Peyer's patch (tissue), 4 donors: Measurements from ENCODE around the gene IRAK1. TPM values are rescaled to one million over a fixed set of nuclear protein-coding genes. Genes with fewer than 3 reads are reported as not detected.

ENCODE experiments used
- DNase-seq, 3 donors: peaks; one replicate each; pipeline ENCODE4 v3.0.0-alpha.2; 2017 to 2019
- H3K27ac ChIP-seq, 4 donors: fragments of 200-600 bp; sonication (generic); one replicate each; pipeline ENCODE4 v1.5.1; 2016 to 2019
- H3K27me3 ChIP-seq, 2 donors: fragments of 200-600 bp; sonication (generic); one replicate each; pipeline ENCODE4 v1.5.1; 2019
- H3K36me3 ChIP-seq, 3 donors: fragments of 200-600 bp; sonication (generic); one replicate each; pipeline ENCODE4 v1.5.1; 2016 to 2019
- H3K4me1 ChIP-seq, 4 donors: fragments of 200-600 bp; sonication (generic); one replicate each; pipeline ENCODE4 v1.5.1; 2016 to 2019
- H3K4me3 ChIP-seq, 4 donors: fragments of 200-600 bp; sonication (generic); 1 replicate in 3 of 4; 2 replicates in 1 of 4; pipeline ENCODE4 v1.5.1; 2016 to 2019; ENCODE audit warnings: mild to moderate bottlenecking in 1 of 4
- H3K9me3 ChIP-seq, 4 donors: fragments of 200-600 bp; sonication (generic); one replicate each; pipeline ENCODE4 v1.5.1; 2016 to 2019; ENCODE audit warnings: mild to moderate bottlenecking in 1 of 4
- POLR2A ChIP-seq, 2 donors: fragments of 450-650 bp; IDR thresholded peaks; one replicate each; pipeline ENCODE4 v1.5.1; 2017; ENCODE audit warnings: antibody characterized with exemption in 2 of 2, mild to moderate bottlenecking in 2 of 2, moderate library complexity in 2 of 2
- total RNA-seq, 4 donors: library from RNA; depleted of rRNA; stranded (reverse); fragments of >200 nt; gene quantifications; one replicate each; pipeline ENCODE4 v1.1.0, GENCODE V29; 2016
- TF ChIP-seq, protein P1 (sequence below), 6 experiments: fragments of 450-650 bp in 4 of 6; fragments of 200-600 bp in 2 of 6; sonication (generic) in 1 of 6; IDR thresholded peaks; one replicate each; pipeline ENCODE4 v1.5.1; 2017 to 2019; ENCODE audit warnings: antibody characterized with exemption in 6 of 6, mild to moderate bottlenecking in 3 of 6, moderate library complexity in 1 of 6

Gene IRAK1
- total RNA-seq, 4 donors from 2014 or later = 111 to 150 (median 122) TPM

DNA sequence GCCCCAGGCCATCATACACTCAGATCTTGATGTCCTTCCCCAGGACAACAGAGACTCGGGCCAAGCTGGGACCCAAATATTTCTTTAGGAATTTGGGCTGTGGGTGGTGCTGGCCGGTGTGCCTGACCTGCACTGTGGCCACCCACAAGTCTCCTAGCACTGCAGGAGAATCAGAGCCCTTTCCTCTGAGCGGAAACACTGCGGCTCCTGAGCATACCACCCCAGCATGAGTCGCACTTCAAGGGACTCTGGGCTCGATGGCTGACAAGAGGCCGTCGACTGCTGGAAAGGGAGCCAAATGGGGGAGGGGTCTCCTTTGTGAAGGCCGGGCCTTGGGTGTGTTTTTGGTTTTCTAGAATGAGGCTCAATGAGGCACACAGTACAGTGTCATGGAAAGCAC, 13.0 kb upstream of the IRAK1 start:
- Histone ChIP-seq H3K4me3 (no peak overlapping the region), H3K36me3 (peaks cover 0 to 22% (median 0%) of the 10 kb centered on the region in 3 donors), H3K27me3 (no peaks in the 10 kb centered on the region), H3K27ac (no peak overlapping the region), H3K4me1 (peaks cover 0 to 11% (median 0%) of the 10 kb centered on the region in 4 donors), H3K9me3 (no peaks in the 10 kb centered on the region)
- TF ChIP-seq, protein P1, sequence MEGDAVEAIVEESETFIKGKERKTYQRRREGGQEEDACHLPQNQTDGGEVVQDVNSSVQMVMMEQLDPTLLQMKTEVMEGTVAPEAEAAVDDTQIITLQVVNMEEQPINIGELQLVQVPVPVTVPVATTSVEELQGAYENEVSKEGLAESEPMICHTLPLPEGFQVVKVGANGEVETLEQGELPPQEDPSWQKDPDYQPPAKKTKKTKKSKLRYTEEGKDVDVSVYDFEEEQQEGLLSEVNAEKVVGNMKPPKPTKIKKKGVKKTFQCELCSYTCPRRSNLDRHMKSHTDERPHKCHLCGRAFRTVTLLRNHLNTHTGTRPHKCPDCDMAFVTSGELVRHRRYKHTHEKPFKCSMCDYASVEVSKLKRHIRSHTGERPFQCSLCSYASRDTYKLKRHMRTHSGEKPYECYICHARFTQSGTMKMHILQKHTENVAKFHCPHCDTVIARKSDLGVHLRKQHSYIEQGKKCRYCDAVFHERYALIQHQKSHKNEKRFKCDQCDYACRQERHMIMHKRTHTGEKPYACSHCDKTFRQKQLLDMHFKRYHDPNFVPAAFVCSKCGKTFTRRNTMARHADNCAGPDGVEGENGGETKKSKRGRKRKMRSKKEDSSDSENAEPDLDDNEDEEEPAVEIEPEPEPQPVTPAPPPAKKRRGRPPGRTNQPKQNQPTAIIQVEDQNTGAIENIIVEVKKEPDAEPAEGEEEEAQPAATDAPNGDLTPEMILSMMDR (IDR thresholded peaks at IDR 0.05) = no peak
- no peak for TF ChIP-seq POLR2A (IDR thresholded peaks at IDR 0.05)
- no peak for DNase-seq

DNA sequence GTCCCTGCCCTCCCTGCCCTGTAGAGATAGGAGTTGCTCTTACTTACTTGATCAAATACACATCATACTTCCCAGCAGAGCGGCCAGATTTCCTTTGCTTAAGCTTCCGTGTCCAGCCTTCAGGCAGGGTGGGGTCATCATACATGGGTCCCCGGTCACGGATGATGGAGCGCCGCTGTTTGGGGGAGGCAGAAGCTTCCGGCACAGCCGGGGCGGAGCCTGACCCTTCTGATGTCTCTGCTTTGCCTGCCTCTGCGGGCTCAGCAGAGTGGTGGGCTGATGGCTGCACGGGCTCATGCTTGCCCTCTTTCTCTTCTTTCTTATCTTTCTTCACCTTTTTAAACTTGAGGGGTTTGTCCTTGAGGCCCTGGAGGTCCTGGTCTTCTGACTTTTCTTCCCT, 12.5 kb upstream of the IRAK1 start:
- no peak for TF ChIP-seq POLR2A (IDR thresholded peaks at IDR 0.05)
- TF ChIP-seq, protein P1 (IDR thresholded peaks at IDR 0.05) = no peak
- Histone ChIP-seq H3K27ac (no peak overlapping the region), H3K36me3 (peaks cover 0 to 27% (median 0%) of the 10 kb centered on the region in 3 donors), H3K9me3 (no peaks in the 10 kb centered on the region), H3K27me3 (no peaks in the 10 kb centered on the region), H3K4me1 (peaks cover 0 to 11% (median 0%) of the 10 kb centered on the region in 4 donors), H3K4me3 (no peak overlapping the region)
- peak in 1 of 3 donors; percentile 43 for DNase-seq

DNA sequence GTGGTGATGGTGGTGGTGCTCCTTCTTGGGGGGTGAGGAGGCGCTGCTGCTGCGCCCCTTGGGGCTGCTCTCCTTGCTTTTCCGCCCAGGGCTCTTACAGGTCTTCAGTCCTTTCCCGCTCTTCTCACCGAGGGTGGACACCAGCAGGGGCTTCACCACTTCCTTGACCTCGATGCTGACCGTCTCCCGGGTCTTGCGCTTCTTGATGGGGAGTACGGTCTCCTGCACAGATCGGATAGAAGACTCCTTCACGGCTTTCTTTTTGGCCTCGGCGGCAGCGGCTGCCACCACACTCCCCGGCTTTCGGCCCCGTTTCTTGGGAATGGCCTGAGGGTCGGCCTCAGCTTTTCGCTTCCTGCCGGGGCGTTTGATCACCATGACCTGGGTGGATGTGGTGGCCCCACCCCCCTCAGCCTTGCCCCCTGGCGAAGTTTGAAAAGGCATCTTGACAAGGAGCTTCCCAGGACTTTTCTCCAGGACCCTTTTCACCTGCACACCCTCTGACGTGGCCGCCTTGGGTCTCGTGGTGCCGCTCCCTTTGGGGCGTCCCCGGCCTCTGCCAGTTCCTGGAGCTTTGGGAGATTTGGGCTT, 11.1 kb upstream of the IRAK1 start:
- H3K4me1 ChIP-seq = peaks cover 0 to 11% (median 0%) of the 10 kb centered on the region in 4 donors
- no peaks in the 10 kb centered on the region for H3K9me3 ChIP-seq
- H3K4me3 ChIP-seq = no peak overlapping the region
- TF ChIP-seq POLR2A (IDR thresholded peaks at IDR 0.05) = no peak
- TF ChIP-seq, protein P1 (IDR thresholded peaks at IDR 0.05) = no peak
- H3K27ac ChIP-seq = no peak overlapping the region
- peaks cover 0 to 30% (median 0%) of the 10 kb centered on the region in 3 donors for H3K36me3 ChIP-seq
- no peaks in the 10 kb centered on the region for H3K27me3 ChIP-seq
- DNase-seq = no peak

DNA sequence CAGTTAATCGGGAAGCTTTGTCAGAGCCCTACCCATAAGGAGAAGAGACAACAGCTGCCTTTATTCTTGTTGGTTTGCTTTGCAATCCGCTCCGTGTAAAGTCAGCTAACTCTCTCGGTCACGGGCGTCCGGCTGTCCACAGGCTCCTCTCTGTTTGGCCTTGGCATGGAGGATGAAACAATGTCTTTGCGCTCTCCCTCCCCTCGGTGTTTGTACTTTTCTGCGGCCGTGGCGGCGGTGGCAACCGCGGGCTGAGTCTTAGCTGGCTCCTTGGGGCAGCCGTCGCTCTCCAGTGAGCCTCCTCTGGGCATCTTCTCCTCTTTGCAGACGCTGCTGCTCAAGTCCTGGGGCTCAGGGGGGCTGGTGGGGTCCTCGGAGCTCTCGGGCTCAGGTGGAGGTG, 10.6 kb upstream of the IRAK1 start:
- H3K9me3 ChIP-seq = no peaks in the 10 kb centered on the region
- no peaks in the 10 kb centered on the region for H3K27me3 ChIP-seq
- no peak overlapping the region for H3K27ac ChIP-seq
- TF ChIP-seq, protein P1 (IDR thresholded peaks at IDR 0.05) = no peak
- no peak for TF ChIP-seq POLR2A (IDR thresholded peaks at IDR 0.05)
- H3K4me1 ChIP-seq = peaks cover 0 to 11% (median 0%) of the 10 kb centered on the region in 4 donors
- H3K4me3 ChIP-seq = no peak overlapping the region
- no peak for DNase-seq
- H3K36me3 ChIP-seq = peaks cover 0 to 30% (median 0%) of the 10 kb centered on the region in 3 donors

DNA sequence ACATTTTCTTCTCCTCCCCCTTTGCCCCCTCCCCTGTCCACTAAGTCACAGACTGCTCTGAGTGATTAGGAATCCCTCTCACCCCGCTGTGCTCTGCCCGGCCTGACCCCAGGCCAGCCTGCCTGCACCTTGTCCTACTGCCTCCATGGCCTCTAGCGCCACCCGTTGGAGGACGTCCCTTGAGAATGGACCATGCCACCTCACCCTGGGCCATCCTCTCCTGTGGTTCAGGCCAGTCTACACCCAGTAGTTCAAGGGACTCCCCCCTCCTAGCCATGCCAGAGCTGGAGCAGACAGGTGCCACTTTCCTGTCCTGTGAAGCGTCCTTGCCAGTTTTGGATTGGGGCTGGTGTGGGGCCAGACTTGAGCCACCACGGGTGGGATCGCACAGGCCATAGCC, 9.7 kb upstream of the IRAK1 start:
- H3K36me3 ChIP-seq = peaks cover 0 to 30% (median 0%) of the 10 kb centered on the region in 3 donors
- TF ChIP-seq POLR2A (IDR thresholded peaks at IDR 0.05) = no peak
- TF ChIP-seq, protein P1 (IDR thresholded peaks at IDR 0.05) = peak in 3 of 6 experiments; percentile 19 to 36 (median 24)
- H3K4me3 ChIP-seq = no peak overlapping the region
- no peaks in the 10 kb centered on the region for H3K27me3 ChIP-seq
- peak in 2 of 3 donors; percentile 68 to 71 for DNase-seq
- no peaks in the 10 kb centered on the region for H3K9me3 ChIP-seq
- H3K4me1 ChIP-seq = peaks cover 0 to 11% (median 0%) of the 10 kb centered on the region in 4 donors
- H3K27ac ChIP-seq = peak overlapping the region in 2 of 4 donors; percentile 31 to 64
